ENCODE results near the gene WLS.

Gene WLS

DNA sequence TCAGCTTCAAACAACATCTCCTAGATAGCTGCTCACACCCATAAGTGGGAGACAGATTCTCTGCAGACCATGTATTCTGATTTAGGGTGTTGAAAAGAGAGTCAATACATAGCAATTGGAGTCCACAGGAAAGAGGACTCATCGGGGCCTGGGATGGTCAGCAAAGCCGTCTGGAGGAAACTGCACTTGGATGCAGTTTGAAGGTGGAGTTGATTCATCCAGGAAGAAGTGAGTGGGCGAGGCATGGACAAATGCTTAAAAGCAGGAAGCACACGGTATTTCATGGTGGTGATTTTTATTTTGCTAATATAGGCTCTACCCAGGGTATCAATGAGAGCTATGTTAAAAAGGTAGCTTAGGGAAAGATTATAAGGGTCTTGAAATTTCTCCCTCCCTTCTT lies 145.1 kb downstream of the WLS start:
- H3K4me3 Mint-ChIP-seq: no peak overlapping the region
- peaks cover 4% of the 10 kb centered on the region for H3K9me3 Mint-ChIP-seq
- no peaks in the 10 kb centered on the region for H3K36me3 Mint-ChIP-seq
- no peak overlapping the region for H3K27ac Mint-ChIP-seq
- no peak for DNase-seq (ENCODE audit: low spot score in 2 of 2)
- no peak for ATAC-seq
- no peaks in the 10 kb centered on the region for H3K4me1 Mint-ChIP-seq

DNA sequence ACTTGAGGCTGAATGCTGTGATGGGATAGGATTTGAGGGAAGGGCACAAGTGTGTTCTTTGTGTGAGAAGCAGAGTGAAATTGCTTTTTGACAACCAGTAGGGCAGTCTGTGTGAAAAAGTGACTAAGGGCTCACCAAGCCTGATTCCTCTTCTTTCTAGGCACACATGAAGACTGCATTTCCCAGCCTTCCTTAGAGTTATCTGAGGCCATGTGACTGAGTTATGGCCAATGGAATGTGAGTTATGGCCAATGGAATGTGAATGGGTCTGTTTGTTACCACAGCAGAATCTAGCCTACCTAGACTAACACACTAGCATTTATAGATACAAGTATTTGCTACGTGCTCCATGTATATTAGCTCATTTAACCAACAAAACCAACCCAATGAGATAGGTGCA lies 146.6 kb downstream of the WLS start:
- Mint-ChIP-seq H3K36me3 (no peaks in the 10 kb centered on the region), H3K4me1 (no peaks in the 10 kb centered on the region), H3K4me3 (no peak overlapping the region), H3K9me3 (peaks cover 3% of the 10 kb centered on the region), H3K27ac (no peak overlapping the region)
- no peak for DNase-seq (ENCODE audit: low spot score in 2 of 2)
- no peak for ATAC-seq

DNA sequence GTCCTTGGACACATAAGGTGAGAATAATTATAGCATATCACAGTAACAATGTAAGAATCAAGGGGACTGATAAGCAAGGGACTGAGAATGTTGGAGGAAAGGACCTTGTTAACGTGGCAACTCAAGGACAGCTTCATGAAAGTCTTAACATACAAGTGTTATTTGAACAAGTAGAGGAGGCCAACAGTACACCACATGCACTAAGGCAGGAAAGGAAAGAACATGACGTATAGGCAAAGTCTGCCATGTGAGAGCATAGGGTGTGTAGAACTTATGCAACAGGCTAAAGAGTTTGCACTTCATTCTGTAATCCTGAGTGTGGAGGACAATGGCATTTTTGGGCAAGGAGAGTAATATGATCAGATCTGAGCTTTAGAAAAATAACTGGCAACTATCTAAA lies 148.6 kb downstream of the WLS start:
- ATAC-seq: no peak
- H3K4me1 Mint-ChIP-seq: no peaks in the 10 kb centered on the region
- no peak overlapping the region for H3K27ac Mint-ChIP-seq
- DNase-seq (ENCODE audit: low spot score in 2 of 2): no peak
- H3K4me3 Mint-ChIP-seq: no peak overlapping the region
- H3K36me3 Mint-ChIP-seq: no peaks in the 10 kb centered on the region
- peaks cover 5% of the 10 kb centered on the region for H3K9me3 Mint-ChIP-seq

DNA sequence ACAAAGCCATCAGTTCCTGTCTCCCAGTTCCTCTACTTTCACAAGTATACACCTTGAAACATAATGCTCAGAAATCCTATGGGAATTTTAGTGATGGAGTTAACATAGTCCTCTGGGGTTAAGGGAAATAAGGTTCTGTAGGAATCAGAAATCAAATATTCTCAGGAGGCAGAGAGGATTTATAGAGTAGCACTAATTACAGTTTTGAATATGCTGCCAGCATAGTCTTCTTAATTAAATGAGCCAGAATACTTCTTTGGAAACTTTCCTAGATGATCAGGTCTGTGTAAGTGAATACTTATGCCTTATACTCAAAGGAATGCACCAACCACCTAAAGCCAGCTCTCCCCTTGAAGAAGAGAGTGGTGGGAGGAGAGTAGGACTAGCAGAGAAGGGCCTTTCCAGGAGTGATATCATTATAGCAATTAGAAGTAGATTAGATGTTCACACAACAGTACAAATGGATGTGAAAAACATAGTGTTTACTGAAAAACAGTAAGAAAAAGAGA lies 150.5 kb downstream of the WLS start:
- Mint-ChIP-seq H3K9me3 (peaks cover 8% of the 10 kb centered on the region), H3K27ac (no peak overlapping the region), H3K4me3 (no peak overlapping the region), H3K4me1 (no peaks in the 10 kb centered on the region), H3K36me3 (no peaks in the 10 kb centered on the region)
- ATAC-seq (no peak), DNase-seq (ENCODE audit: low spot score in 2 of 2) (no peak)

DNA sequence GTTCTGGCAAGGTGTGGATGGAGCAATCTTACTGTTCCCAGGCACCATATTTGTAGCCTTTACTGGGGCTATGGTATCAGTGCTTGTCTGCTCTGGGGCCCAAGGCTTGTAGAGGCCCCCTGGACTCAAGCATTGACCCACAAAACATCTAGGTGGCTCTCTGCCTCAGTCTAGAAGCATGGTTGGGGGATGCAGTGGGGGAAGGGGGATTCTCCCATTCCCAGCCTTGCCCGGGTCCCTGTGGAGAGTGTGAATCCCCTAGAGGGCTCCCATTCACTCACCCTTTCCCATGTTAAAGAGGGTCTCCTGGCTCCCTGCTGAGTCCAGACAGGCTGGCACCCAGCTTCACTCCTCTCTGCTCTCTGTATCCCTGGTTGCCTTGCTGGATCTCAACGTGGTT lies 153.7 kb downstream of the WLS start:
- Mint-ChIP-seq H3K9me3 (peaks cover 13% of the 10 kb centered on the region), H3K4me3 (no peak overlapping the region), H3K27ac (no peak overlapping the region), H3K36me3 (no peaks in the 10 kb centered on the region), H3K4me1 (no peaks in the 10 kb centered on the region)
- ATAC-seq: no peak
- no peak for DNase-seq (ENCODE audit: low spot score in 2 of 2)
